ENCODE measurements around the gene UNC13A. TPM values are rescaled to one million over a fixed set of nuclear protein-coding genes. Genes with fewer than 3 reads are reported as not detected.

Gene UNC13A
- total RNA-seq, 1 donor: under 0.01 TPM

GRCh38 chr19:17711851-17712250, 23.7 kb upstream of the UNC13A start:
- no peak for DNase-seq (ENCODE audit: low read depth in 2 of 3, low spot score in 2 of 3)

GRCh38 chr19:17706750-17707181, 18.6 kb upstream of the UNC13A start:
- DNase-seq (ENCODE audit: low read depth in 2 of 3, low spot score in 2 of 3): no peak

- DNase-seq (ENCODE audit: low read depth in 2 of 3, low spot score in 2 of 3): peak in 2 of 3 donors; percentile 69 to 80
Measured at GRCh38 chr19:17703824-17704463, 15.8 kb upstream of the UNC13A start.

- no peak for DNase-seq (ENCODE audit: low read depth in 2 of 3, low spot score in 2 of 3)
Measured at GRCh38 chr19:17695198-17695597, 7.0 kb upstream of the UNC13A start.

- no peak for DNase-seq (ENCODE audit: low read depth in 2 of 3, low spot score in 2 of 3)
Measured at GRCh38 chr19:17692566-17692965, 4.4 kb upstream of the UNC13A start.

- no peak for DNase-seq (ENCODE audit: low read depth in 2 of 3, low spot score in 2 of 3)
Measured at GRCh38 chr19:17688853-17689595, 870 bp upstream of the UNC13A start.

- DNase-seq (ENCODE audit: low read depth in 2 of 3, low spot score in 2 of 3): no peak
Measured at GRCh38 chr19:17687141-17687856, 855 bp downstream of the UNC13A start.

- no peak for DNase-seq (ENCODE audit: low read depth in 2 of 3, low spot score in 2 of 3)
Measured at GRCh38 chr19:17686592-17687024, 1.5 kb downstream of the UNC13A start.

GRCh38 chr19:17686023-17686521, 2.1 kb downstream of the UNC13A start:
- no peak for DNase-seq (ENCODE audit: low read depth in 2 of 3, low spot score in 2 of 3)

GRCh38 chr19:17685451-17686022, 2.6 kb downstream of the UNC13A start:
- DNase-seq (ENCODE audit: low read depth in 2 of 3, low spot score in 2 of 3): no peak

GRCh38 chr19:17684256-17684655, 3.9 kb downstream of the UNC13A start:
- no peak for DNase-seq (ENCODE audit: low read depth in 2 of 3, low spot score in 2 of 3)

- no peak for DNase-seq (ENCODE audit: low read depth in 2 of 3, low spot score in 2 of 3)
Measured at GRCh38 chr19:17683078-17683477, 5.1 kb downstream of the UNC13A start.

GRCh38 chr19:17682273-17682672, 5.9 kb downstream of the UNC13A start:
- no peak for DNase-seq (ENCODE audit: low read depth in 2 of 3, low spot score in 2 of 3)

- peak in 2 of 3 donors; percentile 70 to 79 for DNase-seq (ENCODE audit: low read depth in 2 of 3, low spot score in 2 of 3)
Measured at GRCh38 chr19:17681505-17682125, 6.5 kb downstream of the UNC13A start.

GRCh38 chr19:17680230-17680722, 7.9 kb downstream of the UNC13A start:
- peak in 2 of 3 donors; percentile 83 to 91 for DNase-seq (ENCODE audit: low read depth in 2 of 3, low spot score in 2 of 3)

GRCh38 chr19:17679526-17680229, 8.5 kb downstream of the UNC13A start:
- no peak for DNase-seq (ENCODE audit: low read depth in 2 of 3, low spot score in 2 of 3)

- DNase-seq (ENCODE audit: low read depth in 2 of 3, low spot score in 2 of 3): no peak
Measured at GRCh38 chr19:17678836-17679235, 9.3 kb downstream of the UNC13A start.

GRCh38 chr19:17677002-17677401, 11.2 kb downstream of the UNC13A start:
- peak in 1 of 3 donors; percentile 21 for DNase-seq (ENCODE audit: low read depth in 2 of 3, low spot score in 2 of 3)

GRCh38 chr19:17676295-17676694, 11.9 kb downstream of the UNC13A start:
- DNase-seq (ENCODE audit: low read depth in 2 of 3, low spot score in 2 of 3): no peak

All from hematopoietic multipotent progenitor cell (in vitro differentiated cells).